Neural cell (in vitro differentiated cells): ENCODE results near the gene SPHKAP.

Experiments used
- EP300 ChIP-seq: fragments of 450-650 bp; conservative IDR thresholded peaks from 2 replicates; pipeline ENCODE4 v1.6.1; 2014; ENCODE audit warnings: antibody characterized with exemption, mild to moderate bottlenecking, moderate library complexity; ENCODE audit not compliant: poor library complexity, severe bottlenecking
- POLR2AphosphoS5 ChIP-seq: IDR thresholded peaks from 2 replicates; pipeline ENCODE4 v1.6.1; 2012
- SMC3 ChIP-seq: fragments of 450-650 bp; conservative IDR thresholded peaks from 2 replicates; pipeline ENCODE4 v1.6.1; 2014; ENCODE audit warnings: antibody characterized with exemption, mild to moderate bottlenecking, moderate library complexity; ENCODE audit not compliant: poor library complexity
- TAF1 ChIP-seq: IDR thresholded peaks from 2 replicates; pipeline ENCODE4 v1.6.1; 2012; ENCODE audit warnings: low read depth
- TF ChIP-seq, protein P1 (sequence below): fragments of 450-650 bp; IDR thresholded peaks from 2 replicates; pipeline ENCODE4 v1.5.1; 2014; ENCODE audit warnings: antibody characterized with exemption, mild to moderate bottlenecking, moderate library complexity; ENCODE audit not compliant: poor library complexity, severe bottlenecking

DNA sequence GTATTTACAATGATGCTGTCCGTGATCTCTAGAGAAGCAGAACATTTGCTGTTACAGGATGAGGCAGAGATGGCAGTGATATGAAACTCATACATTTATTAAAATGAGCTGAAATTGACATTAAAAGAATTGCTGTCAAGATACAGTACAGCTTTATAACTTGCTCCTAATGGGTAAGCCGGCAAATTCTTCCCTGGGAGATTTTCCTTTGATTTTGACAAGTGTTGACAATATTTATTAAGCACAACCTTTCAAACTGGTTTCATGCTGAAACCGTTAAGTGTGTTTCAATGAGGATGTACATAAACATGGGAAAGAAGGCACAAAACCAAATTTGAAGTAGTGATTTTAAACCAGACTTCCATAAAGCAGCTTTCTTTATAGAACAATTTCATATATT, 45.5 kb downstream of the SPHKAP start:
- TF ChIP-seq SMC3 = no peak
- TF ChIP-seq, protein P1, sequence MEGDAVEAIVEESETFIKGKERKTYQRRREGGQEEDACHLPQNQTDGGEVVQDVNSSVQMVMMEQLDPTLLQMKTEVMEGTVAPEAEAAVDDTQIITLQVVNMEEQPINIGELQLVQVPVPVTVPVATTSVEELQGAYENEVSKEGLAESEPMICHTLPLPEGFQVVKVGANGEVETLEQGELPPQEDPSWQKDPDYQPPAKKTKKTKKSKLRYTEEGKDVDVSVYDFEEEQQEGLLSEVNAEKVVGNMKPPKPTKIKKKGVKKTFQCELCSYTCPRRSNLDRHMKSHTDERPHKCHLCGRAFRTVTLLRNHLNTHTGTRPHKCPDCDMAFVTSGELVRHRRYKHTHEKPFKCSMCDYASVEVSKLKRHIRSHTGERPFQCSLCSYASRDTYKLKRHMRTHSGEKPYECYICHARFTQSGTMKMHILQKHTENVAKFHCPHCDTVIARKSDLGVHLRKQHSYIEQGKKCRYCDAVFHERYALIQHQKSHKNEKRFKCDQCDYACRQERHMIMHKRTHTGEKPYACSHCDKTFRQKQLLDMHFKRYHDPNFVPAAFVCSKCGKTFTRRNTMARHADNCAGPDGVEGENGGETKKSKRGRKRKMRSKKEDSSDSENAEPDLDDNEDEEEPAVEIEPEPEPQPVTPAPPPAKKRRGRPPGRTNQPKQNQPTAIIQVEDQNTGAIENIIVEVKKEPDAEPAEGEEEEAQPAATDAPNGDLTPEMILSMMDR = no peak
- peak; percentile 90 for TF ChIP-seq EP300
- TF ChIP-seq POLR2AphosphoS5 = peak; percentile 84
- no peak for TF ChIP-seq TAF1
